ENCODE data around the gene GFI1.

GRCh38 chr1:92487078-92487605 lies 417 bp upstream of the GFI1 start:
- TF ChIP-seq, protein P1, sequence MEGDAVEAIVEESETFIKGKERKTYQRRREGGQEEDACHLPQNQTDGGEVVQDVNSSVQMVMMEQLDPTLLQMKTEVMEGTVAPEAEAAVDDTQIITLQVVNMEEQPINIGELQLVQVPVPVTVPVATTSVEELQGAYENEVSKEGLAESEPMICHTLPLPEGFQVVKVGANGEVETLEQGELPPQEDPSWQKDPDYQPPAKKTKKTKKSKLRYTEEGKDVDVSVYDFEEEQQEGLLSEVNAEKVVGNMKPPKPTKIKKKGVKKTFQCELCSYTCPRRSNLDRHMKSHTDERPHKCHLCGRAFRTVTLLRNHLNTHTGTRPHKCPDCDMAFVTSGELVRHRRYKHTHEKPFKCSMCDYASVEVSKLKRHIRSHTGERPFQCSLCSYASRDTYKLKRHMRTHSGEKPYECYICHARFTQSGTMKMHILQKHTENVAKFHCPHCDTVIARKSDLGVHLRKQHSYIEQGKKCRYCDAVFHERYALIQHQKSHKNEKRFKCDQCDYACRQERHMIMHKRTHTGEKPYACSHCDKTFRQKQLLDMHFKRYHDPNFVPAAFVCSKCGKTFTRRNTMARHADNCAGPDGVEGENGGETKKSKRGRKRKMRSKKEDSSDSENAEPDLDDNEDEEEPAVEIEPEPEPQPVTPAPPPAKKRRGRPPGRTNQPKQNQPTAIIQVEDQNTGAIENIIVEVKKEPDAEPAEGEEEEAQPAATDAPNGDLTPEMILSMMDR (IDR thresholded peaks at IDR 0.05) = no peak
- TF ChIP-seq ZFX (IDR thresholded peaks at IDR 0.05; ENCODE audit: borderline replicate concordance) = no peak
